ENCODE data around the gene TGIF1. TPM values are rescaled to one million over a fixed set of nuclear protein-coding genes. Genes with fewer than 3 reads are reported as not detected.

TGIF1 gene
- total RNA-seq, 1 donor from 2014 or later = 8.1 TPM

GRCh38 chr18:3456686-3457069 lies 6.7 kb downstream of the TGIF1 start:
- intact Hi-C loops (cut with micrococcal nuclease) = loop anchor here (5.0 kb wide), 1 partner anchor 136 kb away; no protein-coding TSS in a partner anchor
- Histone ChIP-seq H3K4me3 (no peak overlapping the region), H3K36me3 (peaks cover 51% of the 10 kb centered on the region), H3K9me3 (replicated peaks) (peaks cover 9% of the 10 kb centered on the region), H3K27me3 (ENCODE audit: low read depth) (no peaks in the 10 kb centered on the region), H3K27ac (replicated peaks) (no peak overlapping the region), H3K4me1 (peaks cover 51% of the 10 kb centered on the region)
- no peak for DNase-seq
- TF ChIP-seq CTCF (IDR thresholded peaks at IDR 0.05; ENCODE audit: borderline replicate concordance) = no peak

GRCh38 chr18:3457261-3457724 lies 7.3 kb downstream of the TGIF1 start:
- H3K4me1 ChIP-seq = peaks cover 45% of the 10 kb centered on the region
- H3K36me3 ChIP-seq = peaks cover 54% of the 10 kb centered on the region
- intact Hi-C loops (cut with micrococcal nuclease) = loop anchor here (5.0 kb wide), 1 partner anchor 135 kb away; no protein-coding TSS in a partner anchor

GRCh38 chr18:3458378-3458777 lies 8.4 kb downstream of the TGIF1 start:
- H3K4me1 ChIP-seq = peaks cover 34% of the 10 kb centered on the region
- H3K27ac ChIP-seq (replicated peaks) = no peak overlapping the region
- no peaks in the 10 kb centered on the region for H3K27me3 ChIP-seq (ENCODE audit: low read depth)
- intact Hi-C loops (cut with micrococcal nuclease) = loop anchor here (5.0 kb wide), 1 partner anchor 134 kb away; no protein-coding TSS in a partner anchor
- H3K36me3 ChIP-seq = peaks cover 54% of the 10 kb centered on the region
- H3K4me3 ChIP-seq = no peak overlapping the region
- DNase-seq = no peak
- peaks cover 15% of the 10 kb centered on the region for H3K9me3 ChIP-seq (replicated peaks)
- TF ChIP-seq CTCF (IDR thresholded peaks at IDR 0.05; ENCODE audit: borderline replicate concordance) = no peak

More at GRCh38 chr18:3457261-3457724, 7.3 kb downstream of the TGIF1 start:
- Histone ChIP-seq H3K4me3 (no peak overlapping the region), H3K27ac (replicated peaks) (no peak overlapping the region), H3K9me3 (replicated peaks) (peaks cover 15% of the 10 kb centered on the region), H3K27me3 (ENCODE audit: low read depth) (no peaks in the 10 kb centered on the region)
- DNase-seq = no peak
- no peak for TF ChIP-seq CTCF (IDR thresholded peaks at IDR 0.05; ENCODE audit: borderline replicate concordance)

GRCh38 chr18:3458952-3459853 lies 9.2 kb downstream of the TGIF1 start:
- TF ChIP-seq CTCF (IDR thresholded peaks at IDR 0.05; ENCODE audit: borderline replicate concordance) = no peak
- Histone ChIP-seq H3K4me3 (no peak overlapping the region), H3K27ac (replicated peaks) (no peak overlapping the region), H3K4me1 (peaks cover 26% of the 10 kb centered on the region), H3K36me3 (peaks cover 54% of the 10 kb centered on the region), H3K27me3 (ENCODE audit: low read depth) (no peaks in the 10 kb centered on the region), H3K9me3 (replicated peaks) (peaks cover 15% of the 10 kb centered on the region)
- DNase-seq = no peak
- intact Hi-C loops (cut with micrococcal nuclease) = loop anchor here (5.0 kb wide), 1 partner anchor 133 kb away; no protein-coding TSS in a partner anchor

DNA sequence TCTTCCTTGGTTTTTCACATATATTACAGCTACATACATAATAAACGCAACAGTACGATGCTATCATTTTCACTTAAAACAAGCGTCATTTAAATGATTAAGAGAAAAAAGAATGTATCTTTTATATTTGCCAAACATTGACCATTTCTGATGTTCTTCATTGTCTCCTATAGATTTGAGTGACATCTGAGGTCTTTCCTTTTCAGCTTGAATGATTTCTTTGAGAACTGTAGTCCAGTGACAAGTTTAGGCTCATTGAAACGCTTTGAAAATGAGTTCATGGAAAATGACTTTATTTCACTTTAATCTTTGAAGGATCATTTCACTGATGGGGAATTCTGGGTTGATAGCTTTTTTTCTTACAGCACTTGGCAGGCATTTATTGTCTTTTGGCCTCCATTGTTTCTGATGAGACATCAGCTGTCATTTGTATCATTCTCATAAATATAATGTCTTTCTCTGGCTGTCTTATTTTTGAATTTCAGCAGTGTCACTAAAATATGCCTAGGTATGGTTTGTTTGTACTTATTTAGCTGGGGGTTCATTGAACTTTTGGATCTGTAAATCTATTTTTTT lies 10.9 kb downstream of the TGIF1 start:
- no peak for TF ChIP-seq CTCF (IDR thresholded peaks at IDR 0.05; ENCODE audit: borderline replicate concordance)
- Histone ChIP-seq H3K4me3 (no peak overlapping the region), H3K9me3 (replicated peaks) (peaks cover 15% of the 10 kb centered on the region), H3K27ac (replicated peaks) (no peak overlapping the region), H3K36me3 (peaks cover 54% of the 10 kb centered on the region), H3K27me3 (ENCODE audit: low read depth) (no peaks in the 10 kb centered on the region), H3K4me1 (peaks cover 13% of the 10 kb centered on the region)
- intact Hi-C loops (cut with micrococcal nuclease) = no loop called here
- DNase-seq = no peak

All from left ventricle myocardium inferior (tissue), 1 donor.